GM21529 (cell line): ENCODE measurements around the gene R3HDM2.
"Not testable (repeated sequence)": the region's sequence is repeated elsewhere in the genome, so short reads cannot be mapped to it uniquely, and the experiment has no call there.

Source experiments
- ATAC-seq: cut with Tn5 transposase; IDR thresholded peaks from one replicate; pipeline ENCODE4 v1.9.1; 2021; ENCODE audit not compliant: unreplicated experiment

The R3HDM2 gene

GRCh38 chr12:57429473-57430111 is 1.3 kb downstream of the R3HDM2 start:
- ATAC-seq: no peak

- ATAC-seq: no peak
Observed at GRCh38 chr12:57428965-57429364, 1.9 kb downstream of the R3HDM2 start.

- ATAC-seq: not testable (repeated sequence)
Observed at GRCh38 chr12:57426948-57427347, 3.9 kb downstream of the R3HDM2 start.

GRCh38 chr12:57420482-57420881 is 10.4 kb downstream of the R3HDM2 start:
- ATAC-seq: no peak

GRCh38 chr12:57419495-57419894 is 11.3 kb downstream of the R3HDM2 start:
- no peak for ATAC-seq

GRCh38 chr12:57418255-57418654 is 12.6 kb downstream of the R3HDM2 start:
- no peak for ATAC-seq

- ATAC-seq: no peak
Observed at GRCh38 chr12:57416039-57416996, 14.5 kb downstream of the R3HDM2 start.

- ATAC-seq: no peak
Observed at GRCh38 chr12:57415088-57415487, 15.8 kb downstream of the R3HDM2 start.

- not testable (repeated sequence) for ATAC-seq
Observed at GRCh38 chr12:57414160-57414559, 16.7 kb downstream of the R3HDM2 start.

GRCh38 chr12:57410534-57410933 is 20.3 kb downstream of the R3HDM2 start:
- no peak for ATAC-seq

- no peak for ATAC-seq
Observed at GRCh38 chr12:57404966-57405640, 25.7 kb downstream of the R3HDM2 start.

GRCh38 chr12:57402156-57402555 is 28.7 kb downstream of the R3HDM2 start:
- not testable (repeated sequence) for ATAC-seq

- ATAC-seq: no peak
Observed at GRCh38 chr12:57401165-57401564, 29.7 kb downstream of the R3HDM2 start.

GRCh38 chr12:57399718-57400463 is 31.0 kb downstream of the R3HDM2 start:
- ATAC-seq: not testable (repeated sequence)

- ATAC-seq: no peak
Observed at GRCh38 chr12:57397441-57397840, 33.4 kb downstream of the R3HDM2 start.

GRCh38 chr12:57395121-57395520 is 35.7 kb downstream of the R3HDM2 start:
- no peak for ATAC-seq

GRCh38 chr12:57390174-57390573 is 40.7 kb downstream of the R3HDM2 start:
- ATAC-seq: no peak

- ATAC-seq: no peak
Observed at GRCh38 chr12:57389033-57389432, 41.8 kb downstream of the R3HDM2 start.

GRCh38 chr12:57388425-57388824 is 42.4 kb downstream of the R3HDM2 start:
- ATAC-seq: no peak

- ATAC-seq: no peak
Observed at GRCh38 chr12:57386187-57386720, 44.6 kb downstream of the R3HDM2 start.

- ATAC-seq: no peak
Observed at GRCh38 chr12:57385586-57385985, 45.3 kb downstream of the R3HDM2 start.
